ENCODE measurements around the gene TBC1D19.

GRCh38 chr4:26594371-26594770 is 10.5 kb downstream of the TBC1D19 start:
- TF ChIP-seq CTCF (conservative IDR thresholded peaks at IDR 0.05) (no peak), ZFX (IDR thresholded peaks at IDR 0.05) (no peak)

All from C4-2B (cell line).